ENCODE data around the gene KLRK1.

GRCh38 chr12:10362325-10362724 lies 27.5 kb downstream of the KLRK1 start:
- no peak for TF ChIP-seq POLR2A (IDR thresholded peaks at IDR 0.05)
- TF ChIP-seq, protein P1, sequence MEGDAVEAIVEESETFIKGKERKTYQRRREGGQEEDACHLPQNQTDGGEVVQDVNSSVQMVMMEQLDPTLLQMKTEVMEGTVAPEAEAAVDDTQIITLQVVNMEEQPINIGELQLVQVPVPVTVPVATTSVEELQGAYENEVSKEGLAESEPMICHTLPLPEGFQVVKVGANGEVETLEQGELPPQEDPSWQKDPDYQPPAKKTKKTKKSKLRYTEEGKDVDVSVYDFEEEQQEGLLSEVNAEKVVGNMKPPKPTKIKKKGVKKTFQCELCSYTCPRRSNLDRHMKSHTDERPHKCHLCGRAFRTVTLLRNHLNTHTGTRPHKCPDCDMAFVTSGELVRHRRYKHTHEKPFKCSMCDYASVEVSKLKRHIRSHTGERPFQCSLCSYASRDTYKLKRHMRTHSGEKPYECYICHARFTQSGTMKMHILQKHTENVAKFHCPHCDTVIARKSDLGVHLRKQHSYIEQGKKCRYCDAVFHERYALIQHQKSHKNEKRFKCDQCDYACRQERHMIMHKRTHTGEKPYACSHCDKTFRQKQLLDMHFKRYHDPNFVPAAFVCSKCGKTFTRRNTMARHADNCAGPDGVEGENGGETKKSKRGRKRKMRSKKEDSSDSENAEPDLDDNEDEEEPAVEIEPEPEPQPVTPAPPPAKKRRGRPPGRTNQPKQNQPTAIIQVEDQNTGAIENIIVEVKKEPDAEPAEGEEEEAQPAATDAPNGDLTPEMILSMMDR (IDR thresholded peaks at IDR 0.05): no peak
- TF ChIP-seq POLR2AphosphoS5 (IDR thresholded peaks at IDR 0.05; ENCODE audit: insufficient read depth in 1 of 2, low read depth in 1 of 2): peak in 1 of 2 donors; percentile 13

All from vagina (tissue), 2 donors.